Ovary (tissue), 10 donors: ENCODE data around the gene PRR20G. TPM values are rescaled to one million over a fixed set of nuclear protein-coding genes. Genes with fewer than 3 reads are reported as not detected.

ENCODE experiments used
- DNase-seq, 5 donors: peaks; one replicate each; pipeline ENCODE4 v3.0.0-alpha.2; 2019 to 2020
- H3K27ac ChIP-seq, 2 donors: fragments of 200-600 bp; one replicate each; pipeline versions ENCODE4 v1.5.1 to v1.8.0; 2019 to 2022
- H3K27me3 ChIP-seq: fragments of 200-600 bp; one replicate; pipeline ENCODE4 v1.8.0; 2022
- H3K36me3 ChIP-seq: fragments of 200-600 bp; sonication (generic); one replicate; pipeline ENCODE4 v1.5.1; 2019
- H3K4me1 ChIP-seq: one replicate; pipeline ENCODE4 v1.8.1; 2013; ENCODE audit warnings: mild to moderate bottlenecking, moderate library complexity; ENCODE audit not compliant: insufficient read depth
- H3K4me3 ChIP-seq: fragments of 200-600 bp; sonication (generic); one replicate; pipeline ENCODE4 v1.5.1; 2017
- H3K9me3 ChIP-seq, 2 donors: fragments of 200-600 bp in 1 of 2; sonication (generic) in 1 of 2; one replicate each; pipeline versions ENCODE4 v1.5.1 to v1.8.1; 2013 to 2019; ENCODE audit warnings: mild to moderate bottlenecking in 1 of 2, moderate library complexity in 1 of 2
- CTCF ChIP-seq, 3 donors: fragments of 450-650 bp in 2 of 3; fragments of 200-600 bp in 1 of 3; IDR thresholded peaks; one replicate each; pipeline versions ENCODE4 v1.5.1 to v1.8.0; 2016 to 2022; ENCODE audit warnings: antibody characterized with exemption in 3 of 3, mild to moderate bottlenecking in 1 of 3
- EP300 ChIP-seq: sonication (generic); formaldehyde crosslinking; IDR thresholded peaks from one replicate; pipeline ENCODE4 v1.6.1; 2017; ENCODE audit warnings: antibody characterized with exemption
- POLR2A ChIP-seq: fragments of 450-650 bp; IDR thresholded peaks from one replicate; pipeline ENCODE4 v1.6.1; 2017; ENCODE audit warnings: antibody characterized with exemption, mild to moderate bottlenecking, moderate library complexity
- WGBS, 3 donors: extraction: QIAGEN DNeasy Blood & Tissue Kit in 1 of 3; methylation state at CpG; one replicate each; pipeline versions ENCODE4 v1.1.5 to v1.1.7; 2013 to 2017; 5-methylcytosine and 5-hydroxymethylcytosine counted together
- intact Hi-C, 4 donors: fragments of 100-400 bp; cut with DNase I; formaldehyde crosslinking; loops; one replicate each; pipeline versions ENCODE4 v1.11.0 to v1.15.1; 2022 to 2023
- long read RNA-seq, 3 donors: library from polyadenylated mRNA in 2 of 3; unstranded in 2 of 3; transcript quantifications; one replicate each; pipeline ENCODE4 v2.0.0 and lab custom pipeline, GENCODE V29; 2021 to 2026
- polyA plus RNA-seq, 2 donors: library from polyadenylated mRNA; stranded (reverse); fragments of 200-250 nt in 1 of 2; fragments of 350-450 nt in 1 of 2; fragmentation: Illumina TruSeq in 1 of 2; extraction: RNeasy Lipid Tissue Mini Kit (QIAGEN cat#74804) in 1 of 2; gene quantifications; one replicate each; pipeline ENCODE4 v1.2.3, GENCODE V29; 2013 to 2014
- total RNA-seq, 7 donors: library from RNA; depleted of rRNA in 2 of 7; stranded (reverse); fragments of >200 nt in 2 of 7; fragmentation: NEBNext Ultra II Directional in 3 of 7; extraction: Animal tissue kit (Norgen Biotek cat#: 25700) in 3 of 7; gene quantifications; one replicate each; pipeline versions ENCODE4 v1.1.0 to v1.2.4, GENCODE V29; 2016 to 2023
- donor health status: DM: no; HTN: no; CAD: no; lungs with moderate emphysema.
- donor health status: DM: no; HTN: no; CAD: no.
- donor health status: Bipolar disorder and iron deficiency.
- donor health status: DM: yes; HTN: yes; CAD: no.
- donor health status: DM: no; HTN: no; CAD: no.
- donor health status: DM: yes; HTN: yes; CAD: no.

PRR20G gene
- total RNA-seq (not detected), polyA plus RNA-seq (not detected)
- long read RNA-seq, donor 1, result 0 reads
- long read RNA-seq, donor 2, transcript PRR20G-201 (3 exons, 1,084 nt), result major isoform, 6 of 6 reads
- long read RNA-seq, donor 2, partial matches to known transcripts, result 0 of 6 reads
- long read RNA-seq, donor 2, other reads (novel, unspliced or antisense), result 0 of 6 reads
- long read RNA-seq, donor 3, result 0 reads

- H3K27me3 ChIP-seq, result no peaks in the 10 kb centered on the region
- DNase-seq, result no peak
- H3K9me3 ChIP-seq, result no peaks in the 10 kb centered on the region
- WGBS, 3 donors, result 75 to 79% (median 75%) methylated on average over 17 of the region's 17 CpGs
- no peak for TF ChIP-seq POLR2A
- no peak for TF ChIP-seq EP300
- TF ChIP-seq CTCF (IDR thresholded peaks at IDR 0.05), result no peak
- no peaks in the 10 kb centered on the region for H3K36me3 ChIP-seq
- H3K4me1 ChIP-seq, result no peaks in the 10 kb centered on the region
- intact Hi-C loops, result no loop called here
- H3K27ac ChIP-seq, result no peak within 1 kb of the TSS
- H3K4me3 ChIP-seq, result no peak within 1 kb of the TSS
Measured at GRCh38 chr3:127287840-127288239, at the start of gene PRR20G. Gene PRR20G, minus strand, starts transcription at chr3:127288046. Its CDS starts 681 bp downstream, at chr3:127287365.

- Histone ChIP-seq H3K9me3 (no peaks in the 10 kb centered on the region), H3K4me3 (no peak overlapping the region), H3K27me3 (no peaks in the 10 kb centered on the region), H3K4me1 (no peaks in the 10 kb centered on the region), H3K36me3 (no peaks in the 10 kb centered on the region), H3K27ac (no peak overlapping the region)
- no peak for TF ChIP-seq EP300
- TF ChIP-seq POLR2A, result no peak
- TF ChIP-seq CTCF (IDR thresholded peaks at IDR 0.05), result no peak
- intact Hi-C loops, result no loop called here
- no peak for DNase-seq
- 84 to 92% (median 84%) methylated on average over 7 of the region's 7 CpGs for WGBS, 3 donors
Measured at GRCh38 chr3:127337001-127337400, 49.2 kb upstream of the PRR20G start.

- no peaks in the 10 kb centered on the region for H3K27me3 ChIP-seq
- intact Hi-C loops, result no loop called here
- H3K27ac ChIP-seq, result no peak overlapping the region
- no peak for DNase-seq
- TF ChIP-seq EP300, result no peak
- TF ChIP-seq CTCF (IDR thresholded peaks at IDR 0.05), result no peak
- no peak for TF ChIP-seq POLR2A
- H3K9me3 ChIP-seq, result no peaks in the 10 kb centered on the region
- no peak overlapping the region for H3K4me3 ChIP-seq
- 60 to 84% (median 65%) methylated on average over 5 of the region's 5 CpGs for WGBS, 3 donors
- H3K36me3 ChIP-seq, result no peaks in the 10 kb centered on the region
- H3K4me1 ChIP-seq, result no peaks in the 10 kb centered on the region
Measured at GRCh38 chr3:127336101-127336500, 48.3 kb upstream of the PRR20G start.

GRCh38 chr3:127330385-127330784, 42.5 kb upstream of the PRR20G start:
- TF ChIP-seq POLR2A (no peak), CTCF (IDR thresholded peaks at IDR 0.05) (no peak), EP300 (no peak)
- Histone ChIP-seq H3K27me3 (no peaks in the 10 kb centered on the region), H3K9me3 (no peaks in the 10 kb centered on the region), H3K27ac (no peak overlapping the region), H3K36me3 (no peaks in the 10 kb centered on the region), H3K4me1 (no peaks in the 10 kb centered on the region), H3K4me3 (no peak overlapping the region)
- no peak for DNase-seq
- WGBS, 3 donors, result 58 to 71% (median 60%) methylated on average over 2 of the region's 2 CpGs
- intact Hi-C loops, result no loop called here
